Measurements from ENCODE around the gene ZNF503. TPM values are rescaled to one million over a fixed set of nuclear protein-coding genes. Genes with fewer than 3 reads are reported as not detected.
A peak's percentile ranks its signal among the peaks of the same experiment; 100 is the strongest.
"Not testable (repeated sequence)": the region's sequence is repeated elsewhere in the genome, so short reads cannot be mapped to it uniquely, and the experiment has no call there.

The ZNF503 gene
- total RNA-seq, 3 donors from 2014 or later: 3.7 to 32.3 (median 6.1) TPM

DNA sequence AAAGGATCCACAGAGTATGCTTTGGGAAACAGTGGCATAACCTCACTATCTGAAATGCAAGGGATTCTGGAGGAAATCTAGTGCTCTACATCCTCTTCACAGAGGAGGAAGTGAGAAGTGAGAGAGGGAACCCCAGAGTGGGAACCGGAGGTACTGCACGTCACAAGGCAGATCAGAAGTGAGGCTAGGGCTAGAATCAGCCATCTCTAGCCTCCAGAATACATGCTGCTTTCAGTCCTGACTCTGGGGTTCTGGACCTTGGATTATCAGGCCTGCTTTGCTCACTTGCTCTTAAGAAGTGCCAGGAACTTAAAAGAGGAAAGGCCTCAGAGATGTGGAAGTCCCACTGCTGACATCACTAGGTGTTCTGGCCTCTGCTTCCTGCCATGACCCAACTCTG lies 25.7 kb downstream of the ZNF503 start:
- DNase-seq: no peak

DNA sequence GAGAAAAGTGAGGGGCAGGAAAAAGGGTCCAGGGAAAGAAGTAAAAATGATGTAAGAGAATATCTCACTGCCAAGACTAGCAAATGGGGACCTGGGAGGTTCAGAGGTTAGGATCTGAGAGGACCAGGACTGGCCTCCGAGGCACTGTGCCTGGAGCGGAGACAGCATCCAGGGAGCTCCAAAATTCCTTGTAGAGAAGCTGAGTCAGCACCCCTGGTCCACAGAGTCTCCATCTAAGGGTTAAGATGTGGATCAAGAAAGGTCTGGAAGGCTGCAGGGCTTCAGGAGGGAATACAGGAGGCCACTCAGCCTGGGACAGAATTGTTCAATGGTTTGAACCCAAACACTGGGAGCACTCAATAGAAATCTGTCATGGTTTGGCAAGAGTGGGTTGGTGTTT lies 30.6 kb downstream of the ZNF503 start:
- Histone ChIP-seq H3K4me1 (ENCODE audit: low read depth) (no peaks in the 10 kb centered on the region), H3K4me3 (no peak overlapping the region), H3K9me3 (no peaks in the 10 kb centered on the region), H3K36me3 (ENCODE audit: low read depth) (no peaks in the 10 kb centered on the region)
- intact Hi-C loops (cut with DNase I, micrococcal nuclease): no loop called here
- no peak for ATAC-seq
- TF ChIP-seq, protein P1, sequence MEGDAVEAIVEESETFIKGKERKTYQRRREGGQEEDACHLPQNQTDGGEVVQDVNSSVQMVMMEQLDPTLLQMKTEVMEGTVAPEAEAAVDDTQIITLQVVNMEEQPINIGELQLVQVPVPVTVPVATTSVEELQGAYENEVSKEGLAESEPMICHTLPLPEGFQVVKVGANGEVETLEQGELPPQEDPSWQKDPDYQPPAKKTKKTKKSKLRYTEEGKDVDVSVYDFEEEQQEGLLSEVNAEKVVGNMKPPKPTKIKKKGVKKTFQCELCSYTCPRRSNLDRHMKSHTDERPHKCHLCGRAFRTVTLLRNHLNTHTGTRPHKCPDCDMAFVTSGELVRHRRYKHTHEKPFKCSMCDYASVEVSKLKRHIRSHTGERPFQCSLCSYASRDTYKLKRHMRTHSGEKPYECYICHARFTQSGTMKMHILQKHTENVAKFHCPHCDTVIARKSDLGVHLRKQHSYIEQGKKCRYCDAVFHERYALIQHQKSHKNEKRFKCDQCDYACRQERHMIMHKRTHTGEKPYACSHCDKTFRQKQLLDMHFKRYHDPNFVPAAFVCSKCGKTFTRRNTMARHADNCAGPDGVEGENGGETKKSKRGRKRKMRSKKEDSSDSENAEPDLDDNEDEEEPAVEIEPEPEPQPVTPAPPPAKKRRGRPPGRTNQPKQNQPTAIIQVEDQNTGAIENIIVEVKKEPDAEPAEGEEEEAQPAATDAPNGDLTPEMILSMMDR (IDR thresholded peaks at IDR 0.05): no peak
- no peak for DNase-seq

More for the DNA sequence above, 25.7 kb downstream of the ZNF503 start:
- no peak overlapping the region for H3K4me3 ChIP-seq
- peak; percentile 45 for ATAC-seq
- H3K36me3 ChIP-seq (ENCODE audit: low read depth): no peaks in the 10 kb centered on the region
- intact Hi-C loops (cut with DNase I, micrococcal nuclease): no loop called here
- H3K4me1 ChIP-seq (ENCODE audit: low read depth): no peaks in the 10 kb centered on the region
- H3K9me3 ChIP-seq: no peaks in the 10 kb centered on the region
- TF ChIP-seq, protein P1 (IDR thresholded peaks at IDR 0.05): no peak

DNA sequence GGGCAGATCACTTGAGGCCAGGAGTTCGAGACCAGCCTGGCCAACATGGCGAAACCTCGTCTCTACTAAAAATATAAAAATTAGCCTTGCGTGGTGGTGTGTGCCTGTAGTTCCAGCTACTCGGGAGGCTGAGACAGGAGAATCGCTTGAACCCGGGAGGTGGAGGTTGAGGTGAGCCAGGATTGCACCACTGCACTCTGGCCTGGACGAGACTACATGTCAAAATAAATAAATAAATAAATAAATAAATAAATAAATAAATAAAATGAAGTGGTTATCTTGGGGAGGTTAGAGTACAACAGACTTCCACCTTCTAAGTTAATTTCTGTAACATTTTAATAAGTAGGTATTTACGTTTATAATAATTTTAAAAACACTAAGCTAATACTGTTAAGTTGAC lies 31.7 kb downstream of the ZNF503 start:
- H3K9me3 ChIP-seq; ATAC-seq; H3K4me3 ChIP-seq; intact Hi-C loops (cut with DNase I, micrococcal nuclease); DNase-seq; H3K4me1 ChIP-seq (ENCODE audit: low read depth); H3K36me3 ChIP-seq (ENCODE audit: low read depth): not testable (repeated sequence)

DNA sequence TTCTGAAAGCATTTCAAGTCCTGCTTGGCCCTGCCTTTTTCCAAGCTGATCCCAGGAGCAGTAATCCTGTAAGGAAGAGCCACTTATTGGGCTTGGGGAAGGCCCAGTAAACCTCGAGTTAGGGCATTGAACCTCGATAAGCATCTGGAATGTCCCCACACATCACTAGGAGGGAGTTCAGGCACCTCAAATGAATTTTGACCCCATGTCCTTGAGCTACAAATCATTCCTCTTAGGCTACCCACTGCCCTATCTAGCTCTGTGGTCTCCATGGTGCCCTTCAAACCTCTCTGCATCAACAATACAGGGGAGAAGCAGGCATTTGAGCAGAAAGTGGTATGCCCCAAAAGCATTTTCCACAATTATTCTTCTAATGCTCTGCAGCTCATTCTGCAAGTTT lies 33.7 kb downstream of the ZNF503 start:
- ATAC-seq: no peak
- Histone ChIP-seq H3K9me3 (no peaks in the 10 kb centered on the region), H3K4me1 (ENCODE audit: low read depth) (no peaks in the 10 kb centered on the region), H3K36me3 (ENCODE audit: low read depth) (no peaks in the 10 kb centered on the region), H3K4me3 (no peak overlapping the region)
- intact Hi-C loops (cut with DNase I, micrococcal nuclease): no loop called here
- TF ChIP-seq, protein P1 (IDR thresholded peaks at IDR 0.05): no peak
- no peak for DNase-seq

DNA sequence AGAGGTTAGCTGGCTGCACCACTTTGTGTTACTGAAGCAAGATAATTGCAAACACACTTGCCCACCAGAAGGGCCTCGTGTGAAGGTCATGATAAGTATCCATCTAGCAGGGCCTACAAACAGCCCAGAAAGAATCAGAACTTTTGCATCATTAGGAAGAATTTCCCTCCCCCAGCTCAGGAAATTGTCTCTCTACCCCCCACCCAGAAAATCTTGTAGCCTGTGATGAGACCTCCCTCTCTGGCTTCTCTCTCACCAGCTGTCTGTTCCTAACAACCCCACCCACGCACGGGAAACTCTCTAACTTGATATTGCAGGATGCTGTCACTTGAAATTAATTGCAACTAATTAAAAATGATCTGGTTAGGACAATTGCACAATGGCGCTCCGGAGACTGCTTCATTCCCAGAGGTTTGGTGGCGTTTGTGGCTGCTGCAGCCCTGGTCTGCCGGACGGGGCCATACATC lies 34.5 kb downstream of the ZNF503 start:
- Histone ChIP-seq H3K9me3 (no peaks in the 10 kb centered on the region), H3K4me1 (ENCODE audit: low read depth) (no peaks in the 10 kb centered on the region), H3K36me3 (ENCODE audit: low read depth) (no peaks in the 10 kb centered on the region), H3K4me3 (no peak overlapping the region)
- intact Hi-C loops (cut with DNase I, micrococcal nuclease): no loop called here
- ATAC-seq: no peak
- DNase-seq: no peak
- TF ChIP-seq, protein P1 (IDR thresholded peaks at IDR 0.05): no peak

DNA sequence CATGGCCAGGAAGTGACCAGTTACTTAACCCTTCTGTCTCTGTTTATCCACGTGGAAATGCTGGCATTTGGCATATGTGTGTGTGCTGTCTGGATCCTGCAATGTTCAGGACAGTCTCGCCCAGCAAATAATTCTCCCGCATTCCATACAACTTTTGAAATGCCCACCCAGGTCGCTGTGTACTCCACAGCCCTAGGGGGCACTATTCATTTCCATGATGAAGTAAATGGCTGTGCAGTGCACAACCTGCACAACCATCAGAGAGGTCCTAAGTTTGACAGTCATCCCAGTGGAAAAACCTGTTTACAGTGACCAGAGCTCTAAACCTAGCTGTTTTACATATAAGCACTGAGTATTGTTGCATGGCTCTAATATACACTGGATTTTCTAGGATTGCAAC lies 38.1 kb downstream of the ZNF503 start:
- no peaks in the 10 kb centered on the region for H3K36me3 ChIP-seq (ENCODE audit: low read depth)
- no peak overlapping the region for H3K4me3 ChIP-seq
- TF ChIP-seq, protein P1 (IDR thresholded peaks at IDR 0.05): no peak
- peaks cover 13% of the 10 kb centered on the region for H3K4me1 ChIP-seq (ENCODE audit: low read depth)
- DNase-seq: no peak
- ATAC-seq: no peak
- no peaks in the 10 kb centered on the region for H3K9me3 ChIP-seq
- intact Hi-C loops (cut with DNase I, micrococcal nuclease): no loop called here

DNA sequence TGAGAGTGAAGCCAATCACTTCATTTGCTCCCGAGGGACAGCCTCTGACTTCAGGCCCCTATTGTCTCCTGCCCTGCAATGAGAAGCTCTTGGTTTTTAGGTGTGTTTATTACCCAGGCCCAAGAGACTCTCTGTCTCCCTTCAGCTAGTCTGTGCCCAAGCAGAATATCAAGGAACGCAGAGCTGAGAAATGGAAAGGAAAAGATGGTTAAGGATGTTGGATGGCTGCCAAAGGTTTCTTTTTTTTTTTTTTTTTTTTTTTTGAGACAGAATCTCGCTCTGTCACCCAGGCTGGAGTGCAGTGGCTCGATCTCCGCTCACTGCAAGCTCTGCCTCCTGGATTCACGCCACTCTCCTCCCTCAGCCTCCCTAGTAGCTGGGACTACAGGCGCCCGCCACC lies 41.7 kb downstream of the ZNF503 start:
- peak; percentile 11 for ATAC-seq

More for the DNA sequence above, 41.7 kb downstream of the ZNF503 start:
- DNase-seq; intact Hi-C loops (cut with DNase I, micrococcal nuclease); H3K36me3 ChIP-seq (ENCODE audit: low read depth); H3K9me3 ChIP-seq; H3K4me3 ChIP-seq: not testable (repeated sequence)
- peaks cover 22% of the 10 kb centered on the region for H3K4me1 ChIP-seq (ENCODE audit: low read depth)
